OCI-LY3 (cell line): Measurements from ENCODE around the gene CNTN2.

Experiments used
- H2AFZ ChIP-seq: fragments of 200-600, 300-600 bp; shearing (Covaris generic); 2 replicates; pipeline ENCODE4 v1.6.0; 2014; ENCODE audit warnings: antibody characterized with exemption, low read depth, low read length
- H3K27ac ChIP-seq: fragments of 200-600, 300-600 bp; sonication (generic); 2 replicates; pipeline ENCODE4 v1.5.1; 2014; ENCODE audit warnings: mild to moderate bottlenecking, low read length, moderate library complexity, mixed read lengths
- H3K27me3 ChIP-seq: fragments of 200-600, 300-600 bp; sonication (generic); 2 replicates; pipeline ENCODE4 v1.6.1; 2014; ENCODE audit warnings: low read depth, low read length, mixed read lengths
- H3K36me3 ChIP-seq: fragments of 200-600, 300-600 bp; sonication (generic); replicated peaks from 2 replicates; pipeline ENCODE3; 2014; ENCODE audit warnings: low read depth, low read length, mixed read lengths
- H3K4me1 ChIP-seq: fragments of 300-600, 200-600 bp; sonication (generic); 2 replicates; pipeline ENCODE4 v1.6.1; 2014; ENCODE audit warnings: low read length, mixed read lengths
- H3K4me2 ChIP-seq: fragments of 200-600, 300-600 bp; sonication (generic); 2 replicates; pipeline ENCODE4 v1.6.1; 2014; ENCODE audit warnings: low read length, mixed read lengths
- H3K4me3 ChIP-seq: fragments of 300-600, 200-600 bp; sonication (generic); 2 replicates; pipeline ENCODE4 v1.5.1; 2014; ENCODE audit warnings: antibody characterized with exemption, mild to moderate bottlenecking, low read length, moderate library complexity
- H3K79me2 ChIP-seq: fragments of 300-600, 200-600 bp; shearing (Covaris generic); 2 replicates; pipeline ENCODE4 v1.6.1; 2014; ENCODE audit warnings: mild to moderate bottlenecking, low read length, mixed read lengths
- H3K9ac ChIP-seq: fragments of 300-600, 200-600 bp; shearing (Covaris generic); 2 replicates; pipeline ENCODE4 v1.6.0; 2014; ENCODE audit warnings: mild to moderate bottlenecking, low read length, moderate library complexity
- H3K9me3 ChIP-seq: fragments of 200-600, 300-600 bp; shearing (Covaris generic); 2 replicates; pipeline ENCODE4 v1.6.1; 2014; ENCODE audit warnings: low read length, mixed read lengths; ENCODE audit not compliant: insufficient read depth
- H4K20me1 ChIP-seq: fragments of 200-600, 300-600 bp; sonication (generic); 2 replicates; pipeline ENCODE4 v1.6.1; 2016; ENCODE audit warnings: low read length, mixed read lengths; ENCODE audit not compliant: insufficient read depth
- CTCF ChIP-seq: fragments of 200-600, 300-600 bp; sonication (generic); IDR thresholded peaks from 2 replicates; pipeline ENCODE4 v1.5.1; 2014; ENCODE audit warnings: antibody characterized with exemption, low read length, low read depth
- EZH2phosphoT487 ChIP-seq: fragments of 200-600 bp; shearing (Covaris generic); IDR thresholded peaks from 2 replicates; pipeline ENCODE4 v1.6.1; 2018; ENCODE audit warnings: antibody characterized with exemption, mixed run types, low read depth

CNTN2 gene

GRCh38 chr1:205020466-205020865 lies 22.5 kb upstream of the CNTN2 start:
- Histone ChIP-seq H3K4me2 (no peak overlapping the region), H3K9ac (no peak overlapping the region), H3K79me2 (no peaks in the 10 kb centered on the region), H3K36me3 (no peaks in the 10 kb centered on the region), H3K27ac (no peak overlapping the region), H2AFZ (no peak overlapping the region), H4K20me1 (no peaks in the 10 kb centered on the region), H3K27me3 (peaks cover 43% of the 10 kb centered on the region), H3K9me3 (no peaks in the 10 kb centered on the region), H3K4me1 (no peaks in the 10 kb centered on the region), H3K4me3 (no peak overlapping the region)
- TF ChIP-seq CTCF (no peak), EZH2phosphoT487 (no peak)

GRCh38 chr1:205024679-205025078 lies 18.3 kb upstream of the CNTN2 start:
- Histone ChIP-seq H3K27me3 (peaks cover 46% of the 10 kb centered on the region), H2AFZ (no peak overlapping the region), H3K4me2 (no peak overlapping the region), H3K4me1 (no peaks in the 10 kb centered on the region), H3K9me3 (no peaks in the 10 kb centered on the region), H3K79me2 (no peaks in the 10 kb centered on the region), H3K9ac (no peak overlapping the region), H3K4me3 (no peak overlapping the region), H4K20me1 (no peaks in the 10 kb centered on the region), H3K36me3 (no peaks in the 10 kb centered on the region), H3K27ac (no peak overlapping the region)
- TF ChIP-seq EZH2phosphoT487: no peak
- no peak for TF ChIP-seq CTCF

DNA sequence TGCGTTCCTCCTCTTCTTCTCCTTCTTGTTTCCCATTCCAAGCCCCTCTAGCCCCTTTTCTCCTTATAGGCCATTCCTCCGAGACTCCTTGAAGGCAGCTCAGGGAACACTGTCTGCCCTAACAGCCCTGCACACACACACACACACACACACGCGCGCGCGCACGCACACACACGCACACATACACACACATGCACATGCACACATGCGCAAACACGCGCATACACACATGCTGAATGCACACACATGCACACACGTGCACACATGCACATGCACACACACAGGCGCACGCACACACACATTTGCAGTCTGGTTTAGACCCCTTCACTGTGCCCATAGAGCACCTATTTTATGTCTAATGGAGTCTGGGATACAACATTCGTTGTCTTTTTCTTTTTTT lies 17.8 kb upstream of the CNTN2 start:
- H3K79me2 ChIP-seq: no peaks in the 10 kb centered on the region
- no peaks in the 10 kb centered on the region for H3K36me3 ChIP-seq
- H3K27ac ChIP-seq: no peak overlapping the region
- no peak overlapping the region for H2AFZ ChIP-seq
- H3K4me1 ChIP-seq: no peaks in the 10 kb centered on the region
- no peak overlapping the region for H3K9ac ChIP-seq
- no peak overlapping the region for H3K4me3 ChIP-seq
- H3K4me2 ChIP-seq: no peak overlapping the region
- H4K20me1 ChIP-seq: no peaks in the 10 kb centered on the region
- TF ChIP-seq CTCF (no peak), EZH2phosphoT487 (no peak)
- peaks cover 47% of the 10 kb centered on the region for H3K27me3 ChIP-seq
- H3K9me3 ChIP-seq: no peaks in the 10 kb centered on the region

- H4K20me1 ChIP-seq: no peaks in the 10 kb centered on the region
- no peak overlapping the region for H3K4me3 ChIP-seq
- H3K79me2 ChIP-seq: no peaks in the 10 kb centered on the region
- no peak overlapping the region for H3K27ac ChIP-seq
- TF ChIP-seq EZH2phosphoT487: no peak
- TF ChIP-seq CTCF: no peak
- no peaks in the 10 kb centered on the region for H3K9me3 ChIP-seq
- H2AFZ ChIP-seq: no peak overlapping the region
- peaks cover 53% of the 10 kb centered on the region for H3K27me3 ChIP-seq
- H3K4me1 ChIP-seq: no peaks in the 10 kb centered on the region
- no peak overlapping the region for H3K9ac ChIP-seq
- no peaks in the 10 kb centered on the region for H3K36me3 ChIP-seq
- no peak overlapping the region for H3K4me2 ChIP-seq
Measured at GRCh38 chr1:205026181-205026580, 16.8 kb upstream of the CNTN2 start.
